Testis (tissue), 3 donors: Measurements from ENCODE around the gene MACROD2. TPM values are rescaled to one million over a fixed set of nuclear protein-coding genes. Genes with fewer than 3 reads are reported as not detected.

ENCODE experiments used
- DNase-seq: peaks from one replicate; pipeline ENCODE4 v3.0.0-alpha.2; 2019
- H3K27ac ChIP-seq, 2 donors: fragments of 200-600 bp; sonication (generic); one replicate each; pipeline ENCODE4 v1.5.1; 2019
- H3K27me3 ChIP-seq: fragments of 200-600 bp; sonication (generic); one replicate; pipeline ENCODE4 v1.5.1; 2019
- H3K36me3 ChIP-seq: fragments of 200-600 bp; sonication (generic); one replicate; pipeline ENCODE4 v1.5.1; 2017; ENCODE audit warnings: low read depth; ENCODE audit errors: missing control alignments
- H3K4me1 ChIP-seq: fragments of 200-600 bp; sonication (generic); one replicate; pipeline ENCODE4 v1.5.1; 2019
- H3K4me3 ChIP-seq, 2 donors: fragments of 200-600 bp; sonication (generic); one replicate each; pipeline ENCODE4 v1.5.1; 2017 to 2019
- H3K9me3 ChIP-seq: fragments of 200-600 bp; sonication (generic); one replicate; pipeline ENCODE4 v1.5.1; 2017
- POLR2A ChIP-seq: fragments of 450-650 bp; IDR thresholded peaks from one replicate; pipeline ENCODE4 v1.6.1; 2017; ENCODE audit warnings: antibody characterized with exemption, mild to moderate bottlenecking, moderate library complexity
- WGBS, 2 donors: methylation state at CpG; one replicate each; pipeline ENCODE4 v1.1.5; 2018; 5-methylcytosine and 5-hydroxymethylcytosine counted together
- intact Hi-C: fragments of 100-400 bp; cut with DNase I; formaldehyde crosslinking; loops from one replicate; pipeline ENCODE4 v1.15.1; 2023; ENCODE audit warnings: low total_unique reads
- polyA plus RNA-seq: library from polyadenylated mRNA; stranded (reverse); fragments of 350-450 nt; fragmentation: Illumina TruSeq; extraction: RNeasy Lipid Tissue Mini Kit (QIAGEN cat#74804); gene quantifications from one replicate; pipeline ENCODE4 v1.2.3, GENCODE V29; 2014; ENCODE audit warnings: low read depth, low replicate concordance; ENCODE audit not compliant: insufficient read depth
- total RNA-seq, 2 donors: library from RNA; depleted of rRNA; stranded (reverse); fragments of >200 nt; gene quantifications; one replicate each; pipeline ENCODE4 v1.2.3, GENCODE V29; 2016
- TF ChIP-seq, protein P1 (sequence below), 3 experiments: fragments of 450-650 bp in 2 of 3; fragments of 200-600 bp in 1 of 3; sonication (generic) in 1 of 3; IDR thresholded peaks; one replicate each; pipeline ENCODE4 v1.5.1; 2016 to 2019; ENCODE audit warnings: antibody characterized with exemption in 3 of 3, mild to moderate bottlenecking in 2 of 3, moderate library complexity in 1 of 3

MACROD2 gene
- total and polyA plus RNA-seq, 3 donors from 2014 or later: 12.6 to 20.6 (median 16.8) TPM

DNA sequence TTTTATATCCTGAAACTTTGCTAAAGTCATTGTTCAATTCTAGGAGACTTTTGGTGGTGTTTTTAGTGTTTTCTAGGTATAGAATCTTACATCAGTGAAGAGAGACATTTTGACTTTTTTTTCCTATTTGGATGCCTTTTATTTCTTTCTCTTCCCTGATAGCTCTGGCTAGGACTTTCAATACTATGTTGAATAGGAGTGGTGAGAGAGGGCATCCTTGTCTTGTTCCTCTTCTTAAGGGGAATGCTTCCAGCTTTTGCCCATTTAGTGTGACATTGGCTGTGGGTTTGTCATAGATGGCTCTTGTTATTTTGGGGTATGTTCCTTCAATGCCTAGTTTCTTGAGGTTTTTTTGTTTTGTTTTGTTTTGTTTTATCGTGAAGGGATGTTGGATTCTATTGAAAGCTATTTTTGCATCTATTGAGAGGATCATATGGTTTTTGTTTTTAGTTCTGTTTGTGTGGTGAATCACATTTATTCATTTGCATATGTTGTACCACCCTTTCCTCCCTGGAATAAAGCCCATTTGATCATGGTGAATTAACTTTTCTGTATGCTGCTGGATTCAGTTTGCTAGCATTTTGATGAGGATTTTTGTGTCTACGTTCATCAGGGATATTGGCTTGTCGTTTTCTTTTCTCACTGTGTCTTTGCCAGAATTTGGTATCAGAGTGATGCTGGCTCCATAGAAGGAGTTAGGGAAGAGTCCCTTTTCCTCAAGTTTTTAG is 882.1 kb downstream of the MACROD2 start:
- no peak overlapping the region for H3K4me3 ChIP-seq
- H3K36me3 ChIP-seq: no peaks in the 10 kb centered on the region
- H3K27ac ChIP-seq: no peak overlapping the region
- 83 to 90% methylated on average over 3 of the region's 3 CpGs for WGBS, 2 donors
- H3K27me3 ChIP-seq: no peaks in the 10 kb centered on the region
- no peak for DNase-seq
- TF ChIP-seq, protein P1, sequence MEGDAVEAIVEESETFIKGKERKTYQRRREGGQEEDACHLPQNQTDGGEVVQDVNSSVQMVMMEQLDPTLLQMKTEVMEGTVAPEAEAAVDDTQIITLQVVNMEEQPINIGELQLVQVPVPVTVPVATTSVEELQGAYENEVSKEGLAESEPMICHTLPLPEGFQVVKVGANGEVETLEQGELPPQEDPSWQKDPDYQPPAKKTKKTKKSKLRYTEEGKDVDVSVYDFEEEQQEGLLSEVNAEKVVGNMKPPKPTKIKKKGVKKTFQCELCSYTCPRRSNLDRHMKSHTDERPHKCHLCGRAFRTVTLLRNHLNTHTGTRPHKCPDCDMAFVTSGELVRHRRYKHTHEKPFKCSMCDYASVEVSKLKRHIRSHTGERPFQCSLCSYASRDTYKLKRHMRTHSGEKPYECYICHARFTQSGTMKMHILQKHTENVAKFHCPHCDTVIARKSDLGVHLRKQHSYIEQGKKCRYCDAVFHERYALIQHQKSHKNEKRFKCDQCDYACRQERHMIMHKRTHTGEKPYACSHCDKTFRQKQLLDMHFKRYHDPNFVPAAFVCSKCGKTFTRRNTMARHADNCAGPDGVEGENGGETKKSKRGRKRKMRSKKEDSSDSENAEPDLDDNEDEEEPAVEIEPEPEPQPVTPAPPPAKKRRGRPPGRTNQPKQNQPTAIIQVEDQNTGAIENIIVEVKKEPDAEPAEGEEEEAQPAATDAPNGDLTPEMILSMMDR (IDR thresholded peaks at IDR 0.05): no peak
- TF ChIP-seq POLR2A: no peak
- H3K4me1 ChIP-seq: no peaks in the 10 kb centered on the region
- H3K9me3 ChIP-seq: no peaks in the 10 kb centered on the region
- intact Hi-C loops: no loop called here

DNA sequence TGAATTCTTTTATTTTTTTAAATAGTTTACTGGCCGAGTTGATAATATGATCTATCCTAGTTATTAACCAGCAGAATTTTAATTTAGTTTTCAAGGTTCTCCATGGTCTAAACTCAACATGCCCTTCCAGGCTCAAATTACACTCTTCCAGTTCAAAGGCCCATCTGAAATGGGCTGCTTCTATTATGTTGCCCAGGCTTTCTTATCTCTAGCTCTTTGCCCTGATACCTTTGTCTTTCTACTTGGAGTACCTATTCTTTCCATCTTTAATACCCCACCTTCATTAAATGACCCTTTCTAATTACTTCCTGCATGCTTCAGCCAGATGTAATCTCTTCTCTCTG is 883.3 kb downstream of the MACROD2 start:
- TF ChIP-seq POLR2A: no peak
- TF ChIP-seq, protein P1 (IDR thresholded peaks at IDR 0.05): no peak
- WGBS, 2 donors: 89 to 95% methylated on average over 1 of the region's 1 CpG
- Histone ChIP-seq H3K9me3 (no peaks in the 10 kb centered on the region), H3K4me1 (no peaks in the 10 kb centered on the region), H3K36me3 (no peaks in the 10 kb centered on the region), H3K4me3 (no peak overlapping the region), H3K27ac (no peak overlapping the region), H3K27me3 (no peaks in the 10 kb centered on the region)
- intact Hi-C loops: no loop called here
- DNase-seq: no peak

DNA sequence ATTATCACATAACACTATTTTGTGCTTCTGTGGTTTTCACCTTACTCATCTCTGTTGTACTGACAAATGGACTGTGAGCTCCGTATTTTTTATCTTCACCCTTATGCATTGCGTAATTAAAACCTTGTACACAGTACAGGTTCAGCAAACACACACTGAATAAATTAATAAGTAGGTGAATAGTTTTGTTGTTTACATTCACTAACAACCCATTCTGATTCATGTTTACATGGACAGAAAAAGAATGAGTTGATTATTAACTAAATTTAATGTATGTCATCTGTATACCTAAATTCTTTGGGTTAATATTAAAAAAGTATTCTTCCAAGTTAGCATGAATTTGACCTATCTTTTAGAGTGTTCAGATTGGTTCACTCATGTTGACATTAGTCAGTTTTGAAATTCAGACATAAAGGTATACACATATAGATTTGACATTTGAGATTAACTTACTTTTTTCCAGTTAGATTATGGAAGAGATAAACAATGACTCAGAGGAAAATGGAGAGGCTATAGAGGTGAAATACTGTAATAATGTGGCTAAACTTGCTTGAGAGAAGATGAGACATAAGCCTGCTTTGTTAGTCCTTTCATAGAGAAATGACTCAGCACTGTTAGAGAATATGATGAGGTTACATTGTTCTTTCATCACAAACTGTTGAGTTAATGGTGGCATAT is 883.8 kb downstream of the MACROD2 start:
- Histone ChIP-seq H3K4me3 (no peak overlapping the region), H3K9me3 (no peaks in the 10 kb centered on the region), H3K27ac (no peak overlapping the region), H3K4me1 (no peaks in the 10 kb centered on the region), H3K27me3 (no peaks in the 10 kb centered on the region), H3K36me3 (no peaks in the 10 kb centered on the region)
- intact Hi-C loops: no loop called here
- no peak for DNase-seq
- 87 to 91% methylated on average over 2 of the region's 2 CpGs for WGBS, 2 donors
- TF ChIP-seq, protein P1 (IDR thresholded peaks at IDR 0.05): no peak
- TF ChIP-seq POLR2A: no peak

DNA sequence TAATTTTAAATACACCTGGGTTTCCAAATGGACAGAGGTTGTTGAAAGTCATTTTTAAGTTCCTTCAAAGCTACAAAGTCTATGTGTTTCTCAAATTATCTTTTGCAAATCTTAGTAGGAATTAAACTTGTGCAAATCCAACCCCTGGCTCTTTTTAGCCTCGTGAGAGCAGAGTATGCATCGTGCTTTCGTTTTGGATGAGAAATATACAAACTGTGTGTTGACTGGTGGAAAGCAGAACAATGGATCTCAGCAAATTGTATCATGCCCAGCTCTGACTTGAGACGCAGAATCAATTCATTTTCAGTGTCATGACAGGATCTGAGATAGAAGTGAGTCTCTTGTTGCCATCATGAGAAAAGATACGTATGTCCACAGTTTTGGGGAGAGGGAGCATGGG is 884.5 kb downstream of the MACROD2 start:
- 79 to 84% methylated on average over 5 of the region's 5 CpGs for WGBS, 2 donors
- DNase-seq: no peak
- TF ChIP-seq, protein P1 (IDR thresholded peaks at IDR 0.05): no peak
- TF ChIP-seq POLR2A: no peak
- Histone ChIP-seq H3K27ac (no peak overlapping the region), H3K36me3 (no peaks in the 10 kb centered on the region), H3K4me1 (no peaks in the 10 kb centered on the region), H3K27me3 (no peaks in the 10 kb centered on the region), H3K4me3 (no peak overlapping the region), H3K9me3 (no peaks in the 10 kb centered on the region)
- intact Hi-C loops: no loop called here
